ENCODE measurements around the gene ASTN2. TPM values are rescaled to one million over a fixed set of nuclear protein-coding genes. Genes with fewer than 3 reads are reported as not detected.

ASTN2 gene
- total and polyA plus RNA-seq, 10 donors: 0.87 to 6.1 (median 3.7) TPM

DNA sequence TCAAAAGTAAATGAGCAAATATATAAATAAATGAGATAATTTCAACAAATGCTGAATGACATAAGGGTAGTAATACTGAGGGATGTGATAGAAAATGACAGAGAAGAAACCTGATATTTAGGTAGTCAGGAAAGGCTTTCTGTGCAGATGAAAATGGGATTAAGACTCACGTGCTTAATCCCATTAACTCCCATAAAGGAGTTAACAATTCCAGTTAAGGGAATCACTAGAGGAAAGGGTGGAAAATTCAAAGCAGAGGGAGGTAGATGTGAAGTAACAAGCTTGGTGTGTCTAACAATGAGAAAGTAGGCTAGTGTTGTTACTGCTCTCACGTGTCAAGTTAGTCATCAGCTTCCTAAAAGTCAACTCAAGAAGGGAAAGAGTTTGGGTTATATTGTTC, 818.2 kb downstream of the ASTN2 start:
- H3K9me3 ChIP-seq: no peaks in the 10 kb centered on the region
- H3K27ac ChIP-seq: no peak overlapping the region
- no peaks in the 10 kb centered on the region for H3K4me1 ChIP-seq
- H3K36me3 ChIP-seq: no peaks in the 10 kb centered on the region
- TF ChIP-seq POLR2AphosphoS5 (IDR thresholded peaks at IDR 0.05) (no peak), POLR2A (IDR thresholded peaks at IDR 0.05) (no peak)
- TF ChIP-seq, protein P1, sequence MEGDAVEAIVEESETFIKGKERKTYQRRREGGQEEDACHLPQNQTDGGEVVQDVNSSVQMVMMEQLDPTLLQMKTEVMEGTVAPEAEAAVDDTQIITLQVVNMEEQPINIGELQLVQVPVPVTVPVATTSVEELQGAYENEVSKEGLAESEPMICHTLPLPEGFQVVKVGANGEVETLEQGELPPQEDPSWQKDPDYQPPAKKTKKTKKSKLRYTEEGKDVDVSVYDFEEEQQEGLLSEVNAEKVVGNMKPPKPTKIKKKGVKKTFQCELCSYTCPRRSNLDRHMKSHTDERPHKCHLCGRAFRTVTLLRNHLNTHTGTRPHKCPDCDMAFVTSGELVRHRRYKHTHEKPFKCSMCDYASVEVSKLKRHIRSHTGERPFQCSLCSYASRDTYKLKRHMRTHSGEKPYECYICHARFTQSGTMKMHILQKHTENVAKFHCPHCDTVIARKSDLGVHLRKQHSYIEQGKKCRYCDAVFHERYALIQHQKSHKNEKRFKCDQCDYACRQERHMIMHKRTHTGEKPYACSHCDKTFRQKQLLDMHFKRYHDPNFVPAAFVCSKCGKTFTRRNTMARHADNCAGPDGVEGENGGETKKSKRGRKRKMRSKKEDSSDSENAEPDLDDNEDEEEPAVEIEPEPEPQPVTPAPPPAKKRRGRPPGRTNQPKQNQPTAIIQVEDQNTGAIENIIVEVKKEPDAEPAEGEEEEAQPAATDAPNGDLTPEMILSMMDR (IDR thresholded peaks at IDR 0.05 in 8 of 11, conservative IDR thresholded peaks at IDR 0.05 in 3 of 11): no peak
- no peak overlapping the region for H3K4me3 ChIP-seq
- no peak for DNase-seq
- 83 to 94% (median 90%) methylated on average over 2 of the region's 2 CpGs for WGBS, 5 donors
- intact Hi-C loops (cut with DNase I; ENCODE audit: low total_unique reads): no loop called here
- no peaks in the 10 kb centered on the region for H3K27me3 ChIP-seq (replicated peaks in 1 of 7)

- intact Hi-C loops (cut with DNase I; ENCODE audit: low total_unique reads): no loop called here
- peaks cover 0 to 13% (median 7%) of the 10 kb centered on the region in 8 donors for H3K9me3 ChIP-seq
- WGBS, 5 donors: 71 to 91% (median 80%) methylated on average over 2 of the region's 2 CpGs
Measured at GRCh38 chr9:116594547-116594946, 820.3 kb downstream of the ASTN2 start.

GRCh38 chr9:116592970-116593369, 821.9 kb downstream of the ASTN2 start:
- WGBS, 5 donors: 86 to 96% (median 91%) methylated on average over 3 of the region's 3 CpGs
- Histone ChIP-seq H3K4me3 (no peak overlapping the region), H3K27ac (no peak overlapping the region), H3K9me3 (peaks cover 0 to 27% (median 23%) of the 10 kb centered on the region in 8 donors), H3K4me1 (no peaks in the 10 kb centered on the region), H3K27me3 (replicated peaks in 1 of 7) (no peaks in the 10 kb centered on the region), H3K36me3 (no peaks in the 10 kb centered on the region)
- intact Hi-C loops (cut with DNase I; ENCODE audit: low total_unique reads): no loop called here
- TF ChIP-seq POLR2AphosphoS5 (IDR thresholded peaks at IDR 0.05): no peak
- TF ChIP-seq, protein P1 (IDR thresholded peaks at IDR 0.05 in 8 of 11, conservative IDR thresholded peaks at IDR 0.05 in 3 of 11): no peak
- TF ChIP-seq POLR2A (IDR thresholded peaks at IDR 0.05): no peak
- DNase-seq: no peak

More at GRCh38 chr9:116594547-116594946, 820.3 kb downstream of the ASTN2 start:
- no peak for DNase-seq
- TF ChIP-seq POLR2AphosphoS5 (IDR thresholded peaks at IDR 0.05) (no peak), POLR2A (IDR thresholded peaks at IDR 0.05) (no peak)
- TF ChIP-seq, protein P1 (IDR thresholded peaks at IDR 0.05 in 8 of 11, conservative IDR thresholded peaks at IDR 0.05 in 3 of 11): no peak
- H3K36me3 ChIP-seq: no peaks in the 10 kb centered on the region
- H3K27ac ChIP-seq: no peak overlapping the region
- H3K4me3 ChIP-seq: no peak overlapping the region
- H3K27me3 ChIP-seq (replicated peaks in 1 of 7): no peaks in the 10 kb centered on the region
- no peaks in the 10 kb centered on the region for H3K4me1 ChIP-seq

DNA sequence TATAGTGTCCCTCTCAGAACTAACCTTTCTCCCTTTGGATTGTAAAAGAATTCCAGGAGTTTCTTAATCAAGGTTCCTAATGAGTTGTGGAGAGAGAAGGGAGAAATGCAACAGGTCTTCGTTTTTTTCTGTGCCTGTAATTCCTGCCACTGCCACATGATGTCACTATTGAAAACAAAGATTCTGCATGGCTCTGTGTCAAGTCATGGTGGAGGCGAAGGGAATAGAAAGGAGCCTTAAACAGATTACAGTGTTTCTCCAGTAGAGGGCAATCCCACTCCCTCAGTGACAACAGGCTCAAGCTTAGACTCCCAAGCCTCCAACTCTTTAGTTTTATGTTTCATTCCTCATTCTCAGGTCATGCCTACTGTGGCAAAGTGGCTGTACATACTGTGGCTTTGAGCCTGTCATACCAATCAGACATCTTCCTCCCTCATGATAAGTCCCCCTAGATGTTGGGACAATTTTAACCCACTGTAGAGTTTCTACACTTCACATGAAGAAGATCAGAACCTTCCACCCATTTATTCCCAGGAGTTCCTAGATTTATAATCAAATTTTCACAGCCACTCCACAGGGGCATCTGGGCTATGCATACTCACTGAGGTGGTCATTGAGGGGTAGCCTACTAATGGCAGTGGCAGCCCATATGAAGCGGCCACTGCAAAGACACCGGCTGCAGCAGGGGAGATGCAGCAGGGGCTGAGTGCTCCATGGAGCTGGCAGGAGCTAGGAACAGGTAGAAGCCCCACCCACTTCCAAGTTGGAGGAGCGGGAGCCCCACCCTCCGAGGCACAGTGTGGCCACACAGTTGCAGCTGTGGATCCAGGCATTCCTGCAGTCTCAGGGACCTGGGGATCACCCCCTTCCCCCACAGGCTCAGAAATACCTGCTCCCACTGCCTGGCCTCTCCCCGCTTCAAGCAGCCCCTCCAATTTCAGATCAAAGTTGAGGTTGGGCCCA, 825.2 kb downstream of the ASTN2 start:
- H3K36me3 ChIP-seq: no peaks in the 10 kb centered on the region
- no peak overlapping the region for H3K27ac ChIP-seq
- H3K9me3 ChIP-seq: peaks cover 0 to 36% (median 27%) of the 10 kb centered on the region in 8 donors
- TF ChIP-seq POLR2AphosphoS5 (IDR thresholded peaks at IDR 0.05): no peak
- TF ChIP-seq, protein P1 (IDR thresholded peaks at IDR 0.05 in 8 of 11, conservative IDR thresholded peaks at IDR 0.05 in 3 of 11): peak in 4 of 11 experiments; percentile 14 to 39 (median 25)
- no peak for DNase-seq
- intact Hi-C loops (cut with DNase I; ENCODE audit: low total_unique reads): no loop called here
- H3K27me3 ChIP-seq (replicated peaks in 1 of 7): no peaks in the 10 kb centered on the region
- WGBS, 5 donors: 56 to 79% (median 79%) methylated on average over 4 to 7 of the region's 7 CpGs
- H3K4me1 ChIP-seq: no peaks in the 10 kb centered on the region
- H3K4me3 ChIP-seq: no peak overlapping the region

All from spleen (tissue), 11 donors.